22Rv1 (cell line): Measurements from ENCODE around the gene CAMTA1.

Source experiments
- H3K27ac ChIP-seq: fragments of 450-650 bp; 2 replicates; pipeline ENCODE4 v1.5.1; 2017
- ZFX ChIP-seq: fragments of 450-650 bp; IDR thresholded peaks from 2 replicates; pipeline ENCODE4 v1.6.1; 2017; ENCODE audit warnings: antibody characterized with exemption, borderline replicate concordance
- TF ChIP-seq, protein P1 (sequence below): fragments of 450-650 bp; IDR thresholded peaks from 2 replicates; pipeline ENCODE4 v1.5.1; 2017; ENCODE audit warnings: mild to moderate bottlenecking

The CAMTA1 gene

DNA sequence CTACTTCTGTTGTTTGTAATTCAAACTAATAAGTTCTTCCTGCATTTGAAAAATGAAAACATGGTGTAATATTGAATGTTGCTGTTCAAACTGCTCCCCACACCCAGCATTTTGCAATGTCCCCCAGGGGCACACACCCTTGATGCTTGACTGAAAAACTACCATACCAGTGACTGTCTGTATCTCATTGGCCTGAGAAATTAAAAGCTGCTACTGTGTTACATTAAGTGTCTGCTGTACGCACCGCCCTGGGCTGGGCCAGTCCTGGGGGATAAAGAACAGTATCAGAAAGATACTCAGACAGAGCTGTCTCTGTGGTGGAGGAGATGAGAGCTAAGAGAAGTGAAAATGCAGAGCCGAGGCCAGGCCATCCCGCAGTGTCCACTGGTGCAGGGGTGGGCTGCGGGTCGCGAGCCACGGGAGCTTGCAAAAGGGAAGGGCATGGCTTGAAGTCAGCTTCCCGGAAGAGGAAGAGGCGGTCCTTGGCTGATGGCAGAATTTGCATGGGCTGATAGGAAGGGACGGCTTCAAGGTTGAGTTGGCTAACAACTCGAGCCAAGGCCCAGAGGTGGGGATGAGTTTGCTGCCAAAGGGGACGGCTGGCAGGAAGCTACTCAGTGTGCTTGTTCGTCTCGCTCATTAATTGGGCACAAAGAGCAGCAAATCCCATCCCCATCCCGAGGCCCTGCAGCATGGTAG lies 656.0 kb downstream of the CAMTA1 start:
- no peak overlapping the region for H3K27ac ChIP-seq
- TF ChIP-seq, protein P1, sequence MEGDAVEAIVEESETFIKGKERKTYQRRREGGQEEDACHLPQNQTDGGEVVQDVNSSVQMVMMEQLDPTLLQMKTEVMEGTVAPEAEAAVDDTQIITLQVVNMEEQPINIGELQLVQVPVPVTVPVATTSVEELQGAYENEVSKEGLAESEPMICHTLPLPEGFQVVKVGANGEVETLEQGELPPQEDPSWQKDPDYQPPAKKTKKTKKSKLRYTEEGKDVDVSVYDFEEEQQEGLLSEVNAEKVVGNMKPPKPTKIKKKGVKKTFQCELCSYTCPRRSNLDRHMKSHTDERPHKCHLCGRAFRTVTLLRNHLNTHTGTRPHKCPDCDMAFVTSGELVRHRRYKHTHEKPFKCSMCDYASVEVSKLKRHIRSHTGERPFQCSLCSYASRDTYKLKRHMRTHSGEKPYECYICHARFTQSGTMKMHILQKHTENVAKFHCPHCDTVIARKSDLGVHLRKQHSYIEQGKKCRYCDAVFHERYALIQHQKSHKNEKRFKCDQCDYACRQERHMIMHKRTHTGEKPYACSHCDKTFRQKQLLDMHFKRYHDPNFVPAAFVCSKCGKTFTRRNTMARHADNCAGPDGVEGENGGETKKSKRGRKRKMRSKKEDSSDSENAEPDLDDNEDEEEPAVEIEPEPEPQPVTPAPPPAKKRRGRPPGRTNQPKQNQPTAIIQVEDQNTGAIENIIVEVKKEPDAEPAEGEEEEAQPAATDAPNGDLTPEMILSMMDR: no peak
- no peak for TF ChIP-seq ZFX

- TF ChIP-seq, protein P1: no peak
- TF ChIP-seq ZFX: no peak
- H3K27ac ChIP-seq: no peak overlapping the region
Measured at GRCh38 chr1:7442036-7442435, 656.8 kb downstream of the CAMTA1 start.

DNA sequence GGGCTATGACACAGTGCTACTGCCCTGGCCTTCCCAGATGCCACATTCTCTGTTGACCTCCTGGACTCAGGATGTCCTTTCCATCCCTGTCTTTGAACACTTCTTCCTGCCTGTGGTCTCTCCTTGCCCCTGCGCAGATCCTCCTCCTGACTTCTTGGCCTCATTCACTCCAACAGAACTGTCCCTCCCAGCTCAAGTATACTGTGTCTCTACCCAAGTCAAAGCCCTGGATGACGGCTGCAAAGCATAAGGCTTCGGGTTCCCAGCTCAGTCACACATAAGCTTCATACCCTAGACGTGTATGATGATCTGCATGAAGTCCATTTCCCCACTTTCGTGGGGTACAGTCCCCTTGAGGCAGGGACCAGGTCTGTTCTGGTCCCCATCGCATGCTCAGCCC lies 657.7 kb downstream of the CAMTA1 start:
- TF ChIP-seq, protein P1: no peak
- TF ChIP-seq ZFX: no peak
- H3K27ac ChIP-seq: no peak overlapping the region

DNA sequence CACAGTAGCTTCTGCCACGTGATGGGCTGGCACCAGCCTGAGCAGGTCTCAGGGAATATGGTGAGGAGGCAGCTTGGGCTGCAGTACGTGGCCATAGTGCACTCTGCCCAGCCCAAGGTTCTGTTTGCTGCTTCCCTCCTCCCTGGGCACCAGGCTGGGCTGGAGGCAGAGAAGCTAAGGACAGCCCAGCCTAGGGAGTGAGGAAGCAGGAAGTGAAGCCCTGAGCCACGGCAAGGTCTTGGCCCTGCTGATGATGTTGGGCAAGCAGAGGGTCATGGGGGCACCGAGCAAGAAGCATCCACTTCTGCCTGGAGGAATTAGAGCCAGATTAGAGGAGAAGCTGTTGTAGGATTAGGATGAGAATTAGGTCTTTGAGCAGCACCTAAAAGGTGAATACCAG lies 659.1 kb downstream of the CAMTA1 start:
- H3K27ac ChIP-seq: no peak overlapping the region
- TF ChIP-seq ZFX: no peak
- TF ChIP-seq, protein P1: no peak

DNA sequence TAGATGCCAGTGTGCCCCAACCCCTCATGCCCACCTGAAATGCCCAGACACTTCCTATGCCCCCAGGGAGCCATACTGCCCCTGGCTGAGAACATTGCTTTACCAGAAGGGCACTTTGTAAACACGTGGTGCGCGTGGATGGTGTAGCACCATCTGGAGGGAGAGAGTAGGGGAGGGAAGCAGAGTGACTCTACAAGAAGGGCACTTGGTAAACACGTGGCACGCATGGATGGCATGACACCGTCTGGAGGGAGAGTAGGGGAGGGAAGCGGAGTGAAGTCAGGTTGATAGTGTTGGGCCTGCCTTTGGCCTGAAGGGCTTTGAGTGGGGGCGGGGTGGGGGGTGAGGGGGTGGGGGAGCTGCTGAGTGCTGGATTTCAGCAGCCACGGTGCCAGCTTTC lies 661.8 kb downstream of the CAMTA1 start:
- no peak overlapping the region for H3K27ac ChIP-seq

DNA sequence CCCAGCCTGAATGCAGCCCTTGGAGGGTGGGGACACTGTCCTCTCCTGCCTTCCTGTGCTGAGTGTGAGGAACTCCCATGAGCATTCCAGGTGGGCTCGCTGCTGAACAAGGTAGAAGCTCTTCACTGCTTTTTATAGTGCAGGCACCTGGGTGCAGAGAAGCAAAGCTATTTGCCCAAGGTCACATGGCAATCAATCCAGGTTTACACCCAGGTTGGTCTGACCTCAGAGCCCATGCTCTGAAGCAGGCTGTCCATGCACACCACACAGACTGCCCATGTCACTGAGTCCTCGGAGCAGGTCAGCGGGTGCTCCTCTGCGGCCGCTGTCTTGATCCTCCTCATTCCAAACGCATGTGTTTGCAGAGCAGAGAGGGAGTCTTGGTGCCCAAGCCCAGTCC lies 662.5 kb downstream of the CAMTA1 start:
- TF ChIP-seq, protein P1: no peak
- TF ChIP-seq ZFX: no peak

More for the DNA sequence above, 661.8 kb downstream of the CAMTA1 start:
- TF ChIP-seq, protein P1: no peak
- no peak for TF ChIP-seq ZFX

GRCh38 chr1:7448986-7449385 lies 663.7 kb downstream of the CAMTA1 start:
- no peak overlapping the region for H3K27ac ChIP-seq
- TF ChIP-seq ZFX: no peak
- TF ChIP-seq, protein P1: no peak

More for the DNA sequence above, 662.5 kb downstream of the CAMTA1 start:
- H3K27ac ChIP-seq: no peak overlapping the region
